Activated CD8-positive, alpha-beta memory T cell treated with anti-CD3 and anti-CD28 coated beads, Interleukin-2, amount 50 U/mL, for 24 hours (primary cell): ENCODE measurements around the gene ZDHHC14.

Source experiments
- DNase-seq: peaks from one replicate; pipeline ENCODE4 v3.0.0-alpha.2; 2020; ENCODE audit errors: extremely low read depth

ZDHHC14 gene

DNA sequence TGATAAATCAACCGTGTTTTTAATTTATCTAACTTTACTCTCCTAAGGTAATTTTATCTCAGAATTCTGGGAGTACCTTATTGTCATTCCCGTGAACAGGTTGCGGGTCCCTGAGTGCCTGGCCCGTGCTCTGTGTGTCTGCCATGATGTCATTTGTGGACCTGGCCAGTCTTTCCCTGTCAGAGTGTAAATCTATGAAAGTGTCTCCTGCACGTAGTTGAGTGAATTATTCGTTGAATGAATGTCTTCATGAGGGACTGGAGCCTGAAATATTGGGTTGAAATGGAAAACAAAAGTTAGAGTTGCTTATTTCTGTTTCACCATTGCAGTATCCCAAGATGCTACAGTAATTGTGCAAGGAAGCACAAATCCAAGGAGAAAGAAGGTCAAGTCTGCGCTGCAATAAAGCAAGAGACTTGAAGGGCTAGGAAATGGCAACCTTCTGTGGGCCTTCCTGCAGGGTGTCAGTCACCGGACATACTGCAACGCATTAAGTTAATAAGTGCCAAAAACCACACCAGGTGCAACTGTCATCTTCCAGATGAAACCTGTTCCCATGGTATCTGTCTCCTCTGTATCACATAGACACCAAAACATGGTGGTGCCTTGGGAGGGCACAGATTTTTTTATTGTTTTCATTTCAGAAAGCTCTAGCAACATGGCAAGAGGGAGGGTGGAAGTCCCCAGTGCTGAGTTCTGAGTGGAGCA lies 135.5 kb downstream of the ZDHHC14 start:
- no peak for DNase-seq

DNA sequence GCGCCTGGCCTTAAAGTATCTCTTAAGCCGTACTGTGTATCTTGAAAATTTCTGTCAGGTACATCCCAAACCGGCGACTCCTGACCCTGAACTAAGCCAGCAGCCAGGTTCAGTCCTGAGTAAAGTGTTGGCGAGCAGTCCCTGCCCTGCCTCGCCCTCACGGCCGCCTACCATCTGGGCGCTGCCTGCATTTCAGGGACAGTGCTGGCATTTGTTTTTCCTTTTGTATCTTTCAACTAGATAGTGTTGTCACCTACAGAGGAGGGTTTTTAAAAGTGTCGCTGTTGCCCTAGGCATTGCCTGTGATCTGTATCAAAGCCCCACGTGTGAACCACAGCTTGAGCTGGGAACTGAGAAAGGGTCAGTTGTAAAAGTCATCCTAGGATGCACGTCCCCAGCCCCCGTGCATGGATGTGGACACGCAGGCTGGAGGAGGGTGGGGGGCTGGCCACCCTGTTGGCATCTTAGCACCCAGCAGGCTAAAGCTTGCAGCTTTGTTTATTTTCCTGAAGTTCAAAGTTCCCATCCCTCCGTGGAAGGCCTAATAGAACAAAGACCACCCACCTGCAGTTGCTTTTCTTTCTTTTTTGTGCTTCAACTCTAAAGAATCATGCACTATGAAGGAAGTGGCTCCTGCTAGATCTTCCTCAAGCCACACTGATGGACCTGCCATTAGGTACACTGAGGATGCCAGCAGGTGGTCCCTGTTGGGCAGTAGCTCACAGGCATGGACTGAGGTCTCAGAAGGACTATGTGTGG lies 136.8 kb downstream of the ZDHHC14 start:
- DNase-seq = no peak

DNA sequence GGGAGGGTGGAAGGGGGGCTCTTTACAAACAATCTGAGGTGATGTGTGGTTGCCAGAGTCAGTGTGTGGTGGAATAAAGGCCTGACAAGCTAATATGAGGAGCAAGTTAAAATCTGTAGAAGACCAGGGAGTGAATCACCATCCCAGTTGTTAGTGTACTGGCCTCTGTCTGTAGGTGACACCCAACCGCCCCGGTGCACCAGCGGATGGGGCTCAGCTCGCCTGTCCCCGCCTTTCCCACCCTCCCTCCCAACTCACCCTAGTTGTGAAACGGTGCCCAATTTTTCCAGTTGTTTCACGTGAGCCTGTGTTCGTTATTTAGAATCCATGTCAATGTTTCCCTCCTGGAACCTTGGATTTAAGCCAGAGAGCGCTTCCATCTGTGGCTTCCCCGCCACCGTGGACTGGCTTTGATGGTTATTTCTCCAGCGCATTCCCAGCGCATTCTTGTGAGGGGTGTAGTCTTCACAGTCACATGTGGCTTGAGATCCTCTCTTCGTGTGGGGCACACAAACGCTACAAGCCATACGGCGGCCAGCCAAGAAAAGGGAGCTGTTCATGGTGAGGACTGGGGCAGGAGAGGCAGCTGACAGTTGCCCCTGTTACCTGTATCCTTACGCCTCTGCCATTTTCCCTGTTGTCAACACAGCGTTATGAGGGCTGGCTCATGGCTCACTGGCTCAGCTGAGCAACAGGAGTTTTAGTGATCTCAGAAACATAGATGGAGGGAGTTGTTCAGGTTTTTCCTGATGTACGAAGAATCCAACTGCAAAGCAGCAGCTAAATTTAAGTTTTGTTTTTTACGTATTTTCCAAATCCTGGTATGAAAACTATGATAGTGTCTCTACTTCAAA lies 137.6 kb downstream of the ZDHHC14 start:
- no peak for DNase-seq

DNA sequence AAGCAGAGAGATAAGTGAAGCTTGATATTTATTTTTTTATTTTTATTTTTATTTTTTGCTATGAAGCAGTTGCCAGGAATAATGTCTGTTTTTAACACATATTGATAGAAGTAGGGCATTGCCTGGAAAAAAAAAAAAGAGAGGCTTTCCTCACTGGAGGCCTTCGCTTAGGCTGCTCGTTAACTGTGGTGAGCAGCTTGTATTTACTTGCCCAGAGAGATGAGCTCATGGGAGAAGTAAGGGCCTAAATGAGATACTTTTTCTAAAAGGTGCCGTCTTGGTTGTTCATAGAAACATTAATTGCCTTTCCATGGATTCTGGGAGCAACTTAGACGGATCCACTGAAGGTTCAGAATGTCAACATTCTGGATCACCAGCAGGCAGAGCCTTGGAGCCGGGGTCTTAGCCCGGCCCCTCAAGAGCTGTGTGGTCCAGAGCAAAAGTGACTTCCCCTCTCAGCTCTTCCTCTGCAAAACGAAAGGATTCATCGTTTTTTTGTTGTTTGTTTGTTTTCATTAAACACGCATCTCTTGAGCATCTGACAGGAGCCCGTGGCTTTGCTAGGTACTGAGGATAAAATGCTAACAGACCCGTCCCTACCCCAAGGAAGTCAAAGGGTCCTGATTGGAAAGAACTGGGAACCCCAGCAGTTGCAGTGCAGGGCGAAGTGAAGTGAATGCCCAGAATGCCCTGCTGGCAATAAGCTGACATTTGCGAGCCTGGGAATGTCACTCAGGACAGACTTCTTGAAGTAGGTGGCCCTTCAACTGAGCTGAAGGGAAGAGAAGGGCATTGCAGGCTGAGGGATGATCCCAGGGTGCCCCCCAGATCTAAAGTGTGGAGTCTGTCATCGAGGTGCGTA lies 138.5 kb downstream of the ZDHHC14 start:
- no peak for DNase-seq

DNA sequence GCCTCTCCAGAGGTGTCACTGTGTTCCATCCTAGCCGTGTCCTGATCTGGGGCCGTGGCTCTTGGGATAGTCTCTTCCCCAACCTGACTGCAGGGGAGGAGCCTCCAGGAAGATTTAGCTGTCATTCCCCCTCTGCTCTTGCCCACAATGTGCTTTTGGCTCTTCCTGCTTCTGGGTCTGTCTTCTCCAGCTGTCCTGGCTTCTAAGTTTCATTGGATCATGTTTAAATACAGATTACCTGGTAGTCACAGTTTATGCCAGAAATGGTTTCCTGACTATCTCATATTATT lies 139.1 kb downstream of the ZDHHC14 start:
- DNase-seq = no peak

DNA sequence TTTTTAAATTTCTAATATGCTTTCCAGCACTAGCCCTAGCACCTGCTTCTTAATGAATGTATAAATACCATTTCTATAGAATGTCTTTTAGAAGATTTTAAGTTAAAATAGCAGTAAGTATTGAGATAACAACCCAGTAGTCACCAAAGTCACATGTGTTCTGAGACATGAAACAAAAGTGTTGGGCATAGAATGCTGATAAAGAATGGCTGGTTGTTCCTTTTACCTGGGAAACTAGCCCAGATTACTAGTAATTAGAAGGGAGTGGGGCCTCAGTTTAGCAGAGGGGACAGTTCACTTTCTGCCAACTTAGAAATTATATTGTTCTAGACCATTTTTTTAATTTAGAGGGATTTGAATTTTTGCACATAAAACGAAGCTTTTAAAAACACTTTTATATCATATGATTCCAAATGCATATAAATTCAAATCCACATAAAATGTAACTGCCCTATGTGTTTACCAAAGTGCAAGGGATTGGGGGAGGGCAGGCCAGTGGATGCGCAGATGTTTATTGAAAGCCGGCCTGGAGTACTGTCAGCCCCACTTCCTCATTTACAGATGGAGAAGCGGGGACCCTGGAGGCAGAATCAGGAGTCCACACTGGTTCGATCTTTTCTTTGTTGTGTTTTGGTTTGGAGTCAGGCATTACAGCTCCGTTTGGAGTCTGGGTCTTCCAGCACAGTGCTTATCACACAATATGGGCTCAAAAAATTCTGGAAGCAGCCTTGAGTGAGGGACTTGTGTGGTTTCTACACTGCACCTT lies 139.8 kb downstream of the ZDHHC14 start:
- no peak for DNase-seq

DNA sequence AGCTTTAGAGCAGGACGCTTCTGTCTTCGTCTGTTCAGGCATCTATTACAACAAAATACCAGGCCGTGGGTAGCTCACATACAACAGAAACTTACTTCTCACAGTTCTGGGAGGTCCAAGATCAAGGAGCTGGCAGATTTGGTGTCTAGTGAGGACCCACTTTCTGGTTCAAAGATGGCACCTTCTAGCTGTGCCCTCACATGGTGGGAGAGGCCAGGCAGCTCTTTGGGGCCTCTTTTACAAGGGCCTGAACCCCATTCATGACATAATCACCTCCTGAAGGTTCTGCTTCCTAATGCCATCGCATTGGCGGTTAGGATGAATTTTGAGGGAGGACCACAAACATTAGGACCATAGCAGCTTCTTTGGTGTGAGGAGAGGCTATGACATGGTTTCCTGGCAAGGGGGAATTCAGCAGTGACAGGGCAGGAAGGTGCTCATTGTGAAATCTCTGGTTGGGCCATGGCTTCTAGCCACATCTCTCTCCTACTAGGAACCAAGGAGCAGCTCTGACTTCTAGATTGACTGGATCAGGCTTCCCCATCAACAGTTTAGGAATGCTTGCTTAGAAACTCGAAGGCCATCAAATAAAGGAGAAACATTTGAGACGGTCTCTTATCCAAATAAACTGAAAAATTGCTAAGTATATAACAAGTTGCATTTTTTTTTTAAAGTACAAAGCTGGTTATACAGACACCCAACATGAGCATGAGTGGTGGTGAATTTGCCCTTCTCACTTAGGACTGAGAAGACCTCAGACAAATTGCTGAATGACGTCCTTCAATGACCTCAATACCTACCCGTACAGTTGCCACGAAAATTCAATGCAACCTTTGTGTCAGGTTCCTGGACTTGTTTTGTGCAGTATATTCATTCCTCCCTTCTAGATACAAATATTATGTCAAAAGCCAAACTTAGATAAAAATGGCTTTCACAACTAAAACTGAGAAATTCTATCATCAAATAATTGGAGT lies 140.7 kb downstream of the ZDHHC14 start:
- no peak for DNase-seq

DNA sequence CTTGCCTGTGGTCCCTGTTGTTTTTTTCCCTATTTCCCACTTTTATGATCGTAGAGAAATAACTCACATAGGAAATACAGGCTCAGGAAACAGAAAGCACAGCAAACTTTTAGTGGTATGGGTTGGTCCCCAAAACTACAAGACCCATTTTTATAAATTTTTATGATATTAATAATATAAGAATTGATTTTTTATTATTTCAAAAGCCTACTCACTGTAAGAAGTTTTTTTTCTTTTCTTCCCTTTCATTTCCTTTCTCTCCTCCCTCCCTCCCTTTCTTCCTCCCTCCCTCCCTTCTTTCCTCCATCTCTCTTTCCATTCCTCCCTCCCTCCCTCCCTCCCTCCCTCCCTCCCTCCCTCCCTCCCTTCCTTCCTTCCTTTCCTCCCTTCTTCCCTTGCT lies 141.5 kb downstream of the ZDHHC14 start:
- DNase-seq = no peak

DNA sequence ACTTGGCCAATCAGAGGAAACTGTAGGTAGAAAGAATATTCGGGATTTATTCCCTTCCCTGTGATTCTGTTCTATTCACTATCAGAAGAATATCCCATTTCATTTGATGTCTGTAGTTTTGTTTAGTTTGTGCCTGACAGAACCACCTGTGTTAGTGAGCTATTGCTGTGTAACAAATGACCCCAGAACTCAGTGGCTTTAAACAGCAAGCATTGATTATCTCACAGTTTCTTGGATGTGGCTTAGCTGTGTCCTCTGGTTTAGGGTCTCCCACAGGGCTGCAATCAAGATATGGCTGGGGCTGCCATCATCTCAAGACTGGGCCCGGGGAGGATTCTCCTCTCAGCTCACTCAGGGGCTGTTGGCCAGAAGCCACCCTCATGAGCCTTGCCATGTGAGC lies 143.7 kb downstream of the ZDHHC14 start:
- DNase-seq = no peak

DNA sequence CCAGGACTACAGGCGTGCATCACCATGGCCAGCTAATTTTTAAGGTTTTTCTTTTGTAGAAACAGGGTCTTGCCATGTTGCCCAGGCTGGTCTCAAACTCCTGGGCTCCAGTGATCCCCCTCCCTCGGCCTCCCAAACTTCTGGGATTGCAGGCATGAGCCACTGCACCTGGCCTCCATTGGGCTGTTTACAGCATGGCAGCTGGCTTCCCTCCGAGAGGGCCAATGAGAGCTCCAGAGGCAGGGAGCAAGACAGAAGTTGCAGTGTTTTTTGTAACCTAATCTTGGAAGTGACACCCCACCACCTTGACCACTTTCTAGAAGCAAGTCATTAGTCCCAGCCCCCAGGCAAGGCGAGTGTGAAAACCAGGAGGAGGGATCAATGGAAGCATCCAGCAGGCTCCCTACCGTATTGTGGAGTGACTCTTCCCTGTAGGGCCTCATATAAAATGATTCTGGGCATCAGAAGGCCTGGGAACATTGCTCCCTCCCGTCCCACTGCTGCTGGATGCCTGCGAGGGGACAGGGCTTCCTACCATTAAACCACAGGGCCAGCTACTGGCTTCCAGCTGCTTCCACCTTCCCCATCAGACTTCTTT lies 144.4 kb downstream of the ZDHHC14 start:
- no peak for DNase-seq

DNA sequence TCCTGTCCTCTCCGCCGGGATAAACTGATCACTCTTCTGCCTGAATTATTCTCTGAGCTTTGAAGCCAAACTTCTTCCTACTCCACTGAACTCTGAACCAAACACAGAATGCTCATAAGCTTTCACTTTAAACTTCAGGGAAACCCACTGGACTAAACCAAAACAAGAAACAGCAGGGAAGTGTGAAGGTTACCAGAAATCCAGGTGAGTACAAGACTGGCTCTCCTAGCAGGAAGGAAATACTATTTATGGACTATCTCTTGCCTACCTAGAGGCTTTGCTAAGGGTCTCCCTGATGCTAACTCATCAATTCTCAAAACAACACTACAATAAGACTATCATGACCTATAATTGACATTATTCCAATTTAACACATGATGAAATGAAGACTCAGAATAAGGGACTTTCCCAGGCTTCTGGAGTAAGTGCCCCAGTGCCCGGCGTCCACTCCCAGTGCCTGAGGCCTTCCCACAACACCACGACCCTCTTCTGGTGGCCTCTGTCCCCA lies 145.0 kb downstream of the ZDHHC14 start:
- no peak for DNase-seq

DNA sequence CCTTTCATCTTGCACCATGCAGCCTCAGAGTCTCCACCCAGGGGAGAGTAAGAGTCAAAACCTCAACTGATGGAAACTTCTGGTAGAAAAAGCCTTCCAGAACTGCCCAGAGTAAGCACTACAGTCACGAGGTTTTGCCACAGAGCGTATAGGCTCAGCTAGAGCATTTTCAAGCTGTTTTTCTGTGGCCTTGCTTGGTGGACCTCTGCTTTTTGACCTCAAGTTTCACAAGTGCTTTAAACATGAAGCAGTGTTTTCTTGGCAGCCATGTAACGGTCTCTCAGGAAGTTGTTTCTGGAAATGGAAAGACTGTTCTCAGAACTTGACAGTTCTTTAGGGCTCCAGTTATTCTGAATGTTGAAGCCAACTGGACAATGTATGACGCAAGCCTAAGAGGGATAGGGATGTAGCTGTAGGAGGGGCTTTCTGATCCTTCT lies 146.5 kb downstream of the ZDHHC14 start:
- no peak for DNase-seq

DNA sequence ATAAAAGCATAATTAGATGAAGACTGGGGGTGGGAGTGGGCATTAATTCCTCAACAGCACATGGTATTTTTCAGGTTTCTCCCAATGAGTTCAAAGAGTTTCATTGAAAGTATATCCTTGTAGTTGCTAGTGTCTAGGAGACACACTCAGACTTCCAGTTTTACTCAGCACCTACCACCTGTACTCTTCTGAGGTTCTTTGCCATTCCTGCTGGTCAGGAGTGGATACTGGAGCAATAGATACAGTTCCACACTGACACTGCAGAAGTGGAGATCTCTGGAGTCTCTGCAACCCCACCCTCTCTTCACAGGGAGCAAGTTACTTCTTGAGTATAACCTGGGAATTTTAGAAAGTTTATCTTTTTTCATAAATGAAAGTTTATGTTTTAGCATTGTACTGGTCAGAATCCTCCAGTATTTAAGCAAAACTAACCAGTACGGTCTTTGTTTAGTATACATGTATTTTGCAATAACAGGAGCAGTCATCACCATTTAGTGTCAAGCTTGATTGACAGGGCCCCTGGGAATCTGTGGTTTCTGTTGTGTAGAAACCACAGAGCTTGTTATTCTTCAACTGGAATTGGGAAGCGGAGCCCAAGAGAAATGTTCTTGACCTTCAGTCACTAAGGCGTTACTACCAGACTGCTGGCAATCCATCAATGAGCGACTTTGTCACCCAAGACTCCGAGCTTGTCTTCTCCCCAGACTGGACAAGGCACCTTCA lies 148.1 kb downstream of the ZDHHC14 start:
- DNase-seq = no peak

DNA sequence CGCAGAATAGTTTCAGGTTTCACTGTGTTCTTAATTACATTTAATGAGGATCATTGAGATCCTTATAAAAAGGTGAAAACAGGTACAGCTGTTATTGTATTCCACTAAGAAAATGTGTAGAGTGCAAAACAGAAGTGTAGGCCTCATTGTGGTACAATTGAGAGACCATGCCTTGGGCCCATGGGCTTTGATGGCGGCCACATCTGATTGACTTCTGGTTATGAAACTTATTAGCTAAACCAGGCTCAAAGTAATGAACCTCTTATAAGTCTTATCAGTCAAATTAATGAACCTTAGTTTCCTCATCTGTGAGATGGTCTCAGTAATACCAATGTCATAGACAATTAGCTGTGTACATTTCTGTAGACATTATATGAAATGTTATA lies 148.7 kb downstream of the ZDHHC14 start:
- DNase-seq = no peak

DNA sequence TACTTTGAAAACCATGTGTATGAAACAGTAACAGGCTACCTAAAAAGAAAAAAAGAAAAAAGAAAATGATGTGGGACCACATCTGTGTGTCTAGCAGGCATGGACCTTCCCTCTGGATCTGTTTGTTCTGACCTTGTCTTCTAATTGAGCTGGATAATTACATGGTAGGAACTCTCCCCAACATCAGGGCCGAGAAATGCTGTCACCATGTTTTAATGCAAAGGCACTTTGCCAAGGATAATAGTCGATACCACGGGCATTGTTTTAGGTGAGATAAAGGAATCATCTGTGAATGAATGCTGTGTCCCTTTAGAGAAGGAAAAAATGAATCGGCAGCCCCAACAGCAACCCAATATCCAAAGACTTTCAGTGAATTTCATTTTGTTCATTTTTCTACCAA lies 149.1 kb downstream of the ZDHHC14 start:
- no peak for DNase-seq

DNA sequence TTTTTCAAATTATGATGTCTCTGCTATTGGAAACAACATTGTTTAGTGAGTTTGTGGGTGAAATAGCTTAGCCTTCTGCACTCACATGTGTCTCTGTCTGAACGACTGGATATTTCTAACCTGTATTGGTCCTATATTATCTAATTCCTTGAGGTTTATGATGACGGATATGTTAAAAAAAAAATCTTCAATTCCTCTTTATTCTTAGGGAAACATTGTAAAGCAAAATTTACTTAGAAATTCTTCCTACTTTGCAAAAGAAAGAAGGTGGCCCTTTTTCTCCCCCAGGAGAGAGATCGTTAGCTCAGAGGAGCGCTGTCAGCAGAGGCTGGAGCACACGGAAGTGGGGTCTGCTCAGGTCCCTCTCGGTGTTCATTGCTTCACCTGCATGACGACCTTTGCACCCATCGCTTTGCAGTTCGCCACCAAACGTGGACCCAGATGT lies 149.8 kb downstream of the ZDHHC14 start:
- no peak for DNase-seq

DNA sequence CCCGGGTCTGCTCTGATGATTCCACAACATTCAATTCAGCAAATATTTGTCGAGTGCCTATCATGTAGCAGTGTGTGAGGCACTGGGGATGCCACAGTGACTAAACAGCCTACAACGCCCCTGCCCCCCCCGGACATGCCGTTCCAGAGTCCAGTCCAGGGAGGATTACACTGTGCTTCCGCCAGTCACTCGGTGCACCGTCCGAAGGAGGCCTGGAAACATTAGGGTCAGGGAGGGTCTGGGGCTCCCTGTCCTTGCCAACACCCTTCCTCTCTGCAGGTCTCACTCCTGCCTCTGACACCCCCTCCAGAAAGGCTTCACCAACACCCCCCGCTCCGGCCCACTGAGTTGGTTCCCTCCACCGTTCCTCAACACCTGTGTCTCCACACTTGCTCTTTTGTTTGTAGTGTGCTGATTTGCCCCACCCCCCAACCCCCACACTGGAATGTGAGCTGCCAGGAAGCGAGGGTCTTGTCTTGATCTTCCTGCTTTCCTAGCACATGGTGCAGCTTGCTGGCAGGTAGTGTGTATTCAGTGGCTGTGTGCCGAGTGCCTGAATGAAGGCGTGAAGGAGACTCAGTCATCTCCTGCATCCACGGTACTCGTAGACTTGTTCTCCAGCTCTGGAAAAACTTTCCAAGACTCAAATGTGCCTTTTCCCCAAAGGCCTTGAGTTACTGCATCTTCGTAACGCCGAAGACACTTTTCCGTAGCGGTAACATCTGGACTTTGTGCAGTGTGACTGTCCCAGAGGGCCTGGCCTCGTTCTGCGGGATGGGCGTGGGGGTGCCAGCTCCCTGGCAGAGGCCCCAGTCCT lies 150.4 kb downstream of the ZDHHC14 start:
- DNase-seq = no peak

DNA sequence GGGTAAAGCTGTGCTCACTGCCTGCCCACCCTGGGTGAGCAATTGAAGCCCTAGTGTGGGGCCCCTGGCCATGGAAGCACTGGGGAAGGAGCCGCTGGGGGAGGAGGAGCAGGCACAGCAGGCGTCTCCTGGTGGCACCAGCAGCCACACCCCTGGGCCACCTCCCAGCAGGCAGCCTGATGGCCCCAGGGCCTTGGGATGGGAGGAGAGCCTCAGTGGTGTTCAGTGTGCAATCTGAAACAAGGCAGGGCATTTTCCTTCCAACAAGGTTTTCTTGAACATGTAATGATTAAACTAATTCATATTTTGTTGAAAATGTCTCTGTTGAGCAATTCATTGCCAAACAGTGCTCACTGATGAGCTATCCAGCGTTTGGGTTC lies 151.0 kb downstream of the ZDHHC14 start:
- no peak for DNase-seq
